Right lobe of liver (tissue), 6 donors: ENCODE data around the gene BMAL2. TPM values are rescaled to one million over a fixed set of nuclear protein-coding genes. Genes with fewer than 3 reads are reported as not detected.

Source experiments
- ATAC-seq, 4 donors: fragments of 200-7000 bp; cut with Tn5 transposase; one replicate each; pipeline ENCODE4 v1.9.1; 2020; ENCODE audit warnings: mild to moderate bottlenecking in 4 of 4, moderate library complexity in 4 of 4
- DNase-seq, 3 donors: peaks; one replicate each; pipeline ENCODE4 v3.0.0-alpha.2; 2020
- H3K27ac ChIP-seq, 3 donors: fragments of 200-600 bp; one replicate each; pipeline ENCODE4 v1.8.0; 2022
- H3K27me3 ChIP-seq, 2 donors: fragments of 200-600 bp; one replicate each; pipeline ENCODE4 v1.8.0; 2022
- H3K36me3 ChIP-seq, 4 donors: fragments of 200-600 bp; sonication (generic) in 1 of 4; one replicate each; pipeline versions ENCODE4 v1.5.1 to v1.8.0; 2017 to 2022; ENCODE audit warnings: control low read depth in 1 of 4
- H3K4me1 ChIP-seq, 4 donors: fragments of 200-600 bp; sonication (generic) in 1 of 4; one replicate each; pipeline versions ENCODE4 v1.5.1 to v1.8.0; 2017 to 2022; ENCODE audit warnings: control low read depth in 1 of 4
- H3K4me3 ChIP-seq, 3 donors: fragments of 200-600 bp; one replicate each; pipeline ENCODE4 v1.8.0; 2022
- H3K9me3 ChIP-seq, 4 donors: fragments of 200-600 bp; sonication (generic) in 1 of 4; one replicate each; pipeline versions ENCODE4 v1.5.1 to v1.8.0; 2017 to 2022; ENCODE audit warnings: control low read depth in 1 of 4
- POLR2A ChIP-seq: fragments of 450-650 bp; IDR thresholded peaks from one replicate; pipeline ENCODE4 v1.6.1; 2017; ENCODE audit warnings: antibody characterized with exemption, mild to moderate bottlenecking
- WGBS: methylation state at CpG from one replicate; pipeline ENCODE4 v1.1.6; 2018; ENCODE audit warnings: low coverage, low lambda C conversion rate; ENCODE audit not compliant: insufficient coverage; ENCODE audit errors: missing lambda C conversion rate; 5-methylcytosine and 5-hydroxymethylcytosine counted together
- intact Hi-C, 2 donors: fragments of 100-400 bp; cut with DNase I; formaldehyde crosslinking; loops; one replicate each; pipeline versions ENCODE4 v1.11.2 to v1.14.1; 2022
- total RNA-seq, 6 experiments: library from RNA; depleted of rRNA in 2 of 6; stranded (reverse); fragments of >200 nt in 2 of 6; fragmentation: NEBNext Ultra II Directional in 3 of 6; extraction: Animal tissue kit (Norgen Biotek cat#: 25700) in 3 of 6; gene quantifications; one replicate each; pipeline versions ENCODE4 v1.1.0 to v1.2.4, GENCODE V29; 2016 to 2023
- TF ChIP-seq, protein P1 (sequence below), 4 donors: fragments of 200-600 bp in 3 of 4; fragments of 450-650 bp in 1 of 4; IDR thresholded peaks; one replicate each; pipeline versions ENCODE4 v1.5.1 to v1.8.0; 2016 to 2022; ENCODE audit warnings: antibody characterized with exemption in 4 of 4, mild to moderate bottlenecking in 2 of 4
- donor health status: DM: no; HTN: yes; CAD: no.
- donor health status: DM: no; HTN: no; CAD: no.
- donor health status: DM: no; HTN: no; CAD: no.
- donor health status: DM: no; HTN: yes; CAD: no.
- donor health status: DM: no; HTN: yes; CAD: no.

Gene BMAL2
- total RNA-seq, 6 experiments from 2014 or later: 2.6 to 22.5 (median 4.3) TPM

- no peak overlapping the region for H3K4me3 ChIP-seq
- DNase-seq (no peak), ATAC-seq (no peak)
- intact Hi-C loops: no loop called here
- no peaks in the 10 kb centered on the region for H3K27me3 ChIP-seq
- H3K9me3 ChIP-seq: no peaks in the 10 kb centered on the region
- H3K4me1 ChIP-seq: no peaks in the 10 kb centered on the region
- no peak overlapping the region for H3K27ac ChIP-seq
- TF ChIP-seq POLR2A: no peak
- TF ChIP-seq, protein P1, sequence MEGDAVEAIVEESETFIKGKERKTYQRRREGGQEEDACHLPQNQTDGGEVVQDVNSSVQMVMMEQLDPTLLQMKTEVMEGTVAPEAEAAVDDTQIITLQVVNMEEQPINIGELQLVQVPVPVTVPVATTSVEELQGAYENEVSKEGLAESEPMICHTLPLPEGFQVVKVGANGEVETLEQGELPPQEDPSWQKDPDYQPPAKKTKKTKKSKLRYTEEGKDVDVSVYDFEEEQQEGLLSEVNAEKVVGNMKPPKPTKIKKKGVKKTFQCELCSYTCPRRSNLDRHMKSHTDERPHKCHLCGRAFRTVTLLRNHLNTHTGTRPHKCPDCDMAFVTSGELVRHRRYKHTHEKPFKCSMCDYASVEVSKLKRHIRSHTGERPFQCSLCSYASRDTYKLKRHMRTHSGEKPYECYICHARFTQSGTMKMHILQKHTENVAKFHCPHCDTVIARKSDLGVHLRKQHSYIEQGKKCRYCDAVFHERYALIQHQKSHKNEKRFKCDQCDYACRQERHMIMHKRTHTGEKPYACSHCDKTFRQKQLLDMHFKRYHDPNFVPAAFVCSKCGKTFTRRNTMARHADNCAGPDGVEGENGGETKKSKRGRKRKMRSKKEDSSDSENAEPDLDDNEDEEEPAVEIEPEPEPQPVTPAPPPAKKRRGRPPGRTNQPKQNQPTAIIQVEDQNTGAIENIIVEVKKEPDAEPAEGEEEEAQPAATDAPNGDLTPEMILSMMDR (IDR thresholded peaks at IDR 0.05): no peak
- H3K36me3 ChIP-seq: no peaks in the 10 kb centered on the region
- WGBS: no CpG with 5 or more reads among the region's 3 CpGs
These were observed 27.1 kb downstream of the BMAL2 start for GRCh38 chr12:27359578-27360340.

GRCh38 chr12:27361372-27361771 is 28.7 kb downstream of the BMAL2 start:
- intact Hi-C loops: no loop called here
- WGBS: 91% methylated on average over 2 of the region's 2 CpGs
- no peak overlapping the region for H3K4me3 ChIP-seq
- no peaks in the 10 kb centered on the region for H3K9me3 ChIP-seq
- peaks cover 0 to under 1% (median 0%) of the 10 kb centered on the region in 4 donors for H3K4me1 ChIP-seq
- ATAC-seq (no peak), DNase-seq (no peak)
- H3K27me3 ChIP-seq: no peaks in the 10 kb centered on the region
- H3K27ac ChIP-seq: no peak overlapping the region
- no peak for TF ChIP-seq POLR2A
- TF ChIP-seq, protein P1 (IDR thresholded peaks at IDR 0.05): no peak
- H3K36me3 ChIP-seq: no peaks in the 10 kb centered on the region

GRCh38 chr12:27366621-27367020 is 34.0 kb downstream of the BMAL2 start:
- TF ChIP-seq POLR2A: no peak
- TF ChIP-seq, protein P1 (IDR thresholded peaks at IDR 0.05): no peak
- intact Hi-C loops: no loop called here
- Histone ChIP-seq H3K9me3 (no peaks in the 10 kb centered on the region), H3K36me3 (no peaks in the 10 kb centered on the region), H3K4me3 (no peak overlapping the region), H3K27me3 (no peaks in the 10 kb centered on the region), H3K4me1 (peaks cover 0 to 5% (median 0%) of the 10 kb centered on the region in 4 donors), H3K27ac (no peak overlapping the region)
- ATAC-seq (peak in 1 of 4 donors; percentile 15), DNase-seq (no peak)
- 67% methylated on average over 3 of the region's 3 CpGs for WGBS

GRCh38 chr12:27367078-27367477 is 34.4 kb downstream of the BMAL2 start:
- DNase-seq: no peak
- Histone ChIP-seq H3K27me3 (no peaks in the 10 kb centered on the region), H3K9me3 (no peaks in the 10 kb centered on the region), H3K4me1 (peaks cover 0 to 5% (median 0%) of the 10 kb centered on the region in 4 donors), H3K36me3 (no peaks in the 10 kb centered on the region), H3K27ac (no peak overlapping the region), H3K4me3 (no peak overlapping the region)
- no peak for ATAC-seq
- TF ChIP-seq POLR2A: no peak
- TF ChIP-seq, protein P1 (IDR thresholded peaks at IDR 0.05): no peak
- WGBS: 85% methylated on average over 5 of the region's 6 CpGs
- intact Hi-C loops: no loop called here
